Keratinocyte (primary cell): ENCODE results near the gene ACSS1.

Experiments used
- CTCF ChIP-seq, 3 experiments: IDR thresholded peaks in 1 of 3; conservative IDR thresholded peaks in 1 of 3; optimal IDR thresholded peaks in 1 of 3; 2 replicates in 2 of 3; 3 replicates in 1 of 3; pipeline versions ENCODE3 to v1.5.1; 2011; ENCODE audit warnings: low read length in 3 of 3, mild to moderate bottlenecking in 3 of 3, moderate library complexity in 2 of 3, control low read depth in 1 of 3, inconsistent platforms in 1 of 3; ENCODE audit not compliant: insufficient read depth in 2 of 3; ENCODE audit errors: extremely low read depth in 1 of 3
- EZH2 ChIP-seq: IDR thresholded peaks from one replicate; pipeline ENCODE4 v1.6.1; 2012; ENCODE audit warnings: inconsistent platforms, mild to moderate bottlenecking, low read length, moderate library complexity

- no peak for TF ChIP-seq CTCF (optimal IDR thresholded peaks at IDR 0.05 in 1 of 3, IDR thresholded peaks at IDR 0.05 in 1 of 3, conservative IDR thresholded peaks at IDR 0.05 in 1 of 3; ENCODE audit: extremely low read depth in 1 of 3, insufficient read depth in 2 of 3, low read length in 3 of 3)
- peak; percentile 51 for TF ChIP-seq EZH2
Observed at GRCh38 chr20:25084626-25085187, 26.8 kb upstream of the ACSS1 start.
